Loucy (cell line): ENCODE data around the gene ATOX1.

Source experiments
- H2AFZ ChIP-seq: fragments of 200-600 bp; sonication (generic); 2 replicates; pipeline ENCODE4 v1.6.0; 2016; ENCODE audit warnings: antibody characterized with exemption, mild to moderate bottlenecking, low read length, moderate library complexity
- H3F3A ChIP-seq: fragments of 200-600 bp; 2 replicates; pipeline ENCODE4 v1.6.0; 2016; ENCODE audit warnings: antibody characterized with exemption, low read depth, mild to moderate bottlenecking
- H3K27me3 ChIP-seq: fragments of 200-600 bp; sonication (generic); 2 replicates; pipeline ENCODE4 v1.6.1; 2014; ENCODE audit warnings: low read length, mild to moderate bottlenecking; ENCODE audit not compliant: insufficient read depth, poor library complexity, severe bottlenecking
- H3K36me3 ChIP-seq: fragments of 200-600 bp; sonication (generic); 2 replicates; pipeline ENCODE4 v1.6.1; 2016; ENCODE audit warnings: low read length; ENCODE audit not compliant: insufficient read depth
- H3K4me1 ChIP-seq: fragments of 200-600 bp; sonication (generic); 2 replicates; pipeline ENCODE4 v1.5.1; 2014; ENCODE audit warnings: low read length, mild to moderate bottlenecking; ENCODE audit not compliant: insufficient read depth, poor library complexity, severe bottlenecking
- H3K4me2 ChIP-seq: fragments of 200-600 bp; sonication (generic); 2 replicates; pipeline ENCODE4 v1.6.0; 2014; ENCODE audit warnings: antibody characterized with exemption, low read length, low read depth, mild to moderate bottlenecking; ENCODE audit not compliant: poor library complexity, severe bottlenecking
- H3K4me3 ChIP-seq: fragments of 200-600 bp; sonication (generic); 2 replicates; pipeline ENCODE4 v1.5.1; 2014; ENCODE audit warnings: low read length, mild to moderate bottlenecking, mixed read lengths; ENCODE audit not compliant: poor library complexity, severe bottlenecking
- H3K79me2 ChIP-seq: fragments of 200-600 bp; sonication (generic); 2 replicates; pipeline ENCODE4 v1.6.1; 2014; ENCODE audit warnings: low read length; ENCODE audit not compliant: insufficient read depth
- H3K9ac ChIP-seq: fragments of 200-600 bp; sonication (generic); 2 replicates; pipeline ENCODE4 v1.6.0; 2014; ENCODE audit warnings: mild to moderate bottlenecking, low read depth, low read length, moderate library complexity; ENCODE audit not compliant: poor library complexity, severe bottlenecking
- H3K9me2 ChIP-seq: fragments of 200-600 bp; sonication (generic); replicated peaks from 2 replicates; pipeline ENCODE4 v1.6.1; 2016; ENCODE audit warnings: low read depth, low read length, mixed read lengths
- H3K9me3 ChIP-seq: fragments of 200-600 bp; sonication (generic); 2 replicates; pipeline ENCODE4 v1.6.1; 2014; ENCODE audit warnings: mild to moderate bottlenecking, antibody characterized with exemption, low read length, low read depth; ENCODE audit not compliant: insufficient read depth
- H4K20me1 ChIP-seq: fragments of 200-600 bp; sonication (generic); 2 replicates; pipeline ENCODE4 v1.6.0; 2014; ENCODE audit warnings: antibody characterized with exemption, low read length, mild to moderate bottlenecking; ENCODE audit not compliant: insufficient read depth, poor library complexity, severe bottlenecking
- CTCF ChIP-seq: fragments of 200-600 bp; sonication (generic); conservative IDR thresholded peaks from 2 replicates; pipeline ENCODE4 v1.5.1; 2014; ENCODE audit warnings: mild to moderate bottlenecking, antibody characterized with exemption, low read length
- EZH2phosphoT487 ChIP-seq: fragments of 200-600 bp; IDR thresholded peaks from 2 replicates; pipeline ENCODE4 v1.6.1; 2018; ENCODE audit warnings: antibody characterized with exemption, mild to moderate bottlenecking, moderate library complexity, borderline replicate concordance

Gene ATOX1

GRCh38 chr5:151739939-151740335, 18.5 kb downstream of the ATOX1 start:
- Histone ChIP-seq H3F3A (no peaks in the 10 kb centered on the region), H2AFZ (no peak overlapping the region), H3K4me2 (no peak overlapping the region), H3K4me1 (peaks cover 3% of the 10 kb centered on the region), H4K20me1 (no peaks in the 10 kb centered on the region), H3K79me2 (no peaks in the 10 kb centered on the region), H3K9me3 (no peaks in the 10 kb centered on the region), H3K4me3 (no peak overlapping the region), H3K9ac (no peak overlapping the region), H3K27me3 (no peaks in the 10 kb centered on the region), H3K36me3 (peaks cover 10% of the 10 kb centered on the region; the same call in 1 of the 2 replicates), H3K9me2 (no peaks in the 10 kb centered on the region)
- no peak for TF ChIP-seq CTCF
- TF ChIP-seq EZH2phosphoT487, result no peak

GRCh38 chr5:151739395-151739794, 19.0 kb downstream of the ATOX1 start:
- H3F3A ChIP-seq, result no peaks in the 10 kb centered on the region
- no peak overlapping the region for H3K9ac ChIP-seq
- no peak overlapping the region for H3K4me2 ChIP-seq
- H3K27me3 ChIP-seq, result no peaks in the 10 kb centered on the region
- no peak overlapping the region for H2AFZ ChIP-seq
- TF ChIP-seq EZH2phosphoT487, result no peak
- TF ChIP-seq CTCF, result no peak
- no peaks in the 10 kb centered on the region for H3K9me2 ChIP-seq
- H3K79me2 ChIP-seq, result no peaks in the 10 kb centered on the region
- peaks cover 10% of the 10 kb centered on the region; the same call in 1 of the 2 replicates for H3K36me3 ChIP-seq
- no peaks in the 10 kb centered on the region for H4K20me1 ChIP-seq
- no peaks in the 10 kb centered on the region for H3K9me3 ChIP-seq
- H3K4me1 ChIP-seq, result no peaks in the 10 kb centered on the region
- H3K4me3 ChIP-seq, result no peak overlapping the region

GRCh38 chr5:151738125-151738848, 20.1 kb downstream of the ATOX1 start:
- Histone ChIP-seq H3F3A (no peaks in the 10 kb centered on the region), H4K20me1 (no peaks in the 10 kb centered on the region)

More at GRCh38 chr5:151738125-151738848, 20.1 kb downstream of the ATOX1 start:
- TF ChIP-seq EZH2phosphoT487, result no peak
- no peak for TF ChIP-seq CTCF
- Histone ChIP-seq H3K27me3 (no peaks in the 10 kb centered on the region), H3K4me3 (no peak overlapping the region), H3K79me2 (no peaks in the 10 kb centered on the region), H3K36me3 (0 out of 2 replicates have a peak, but pooled peaks cover under 1% of the 10 kb centered on the region), H3K9ac (no peak overlapping the region), H3K4me2 (no peak overlapping the region), H2AFZ (no peak overlapping the region), H3K4me1 (no peaks in the 10 kb centered on the region), H3K9me3 (no peaks in the 10 kb centered on the region), H3K9me2 (no peaks in the 10 kb centered on the region)
